Choroid plexus epithelial cell (primary cell): ENCODE measurements around the gene STAM2.
"Not testable (repeated sequence)": the region's sequence is repeated elsewhere in the genome, so short reads cannot be mapped to it uniquely, and the experiment has no call there.

Experiments used
- DNase-seq: peaks from one replicate; pipeline ENCODE4 v3.0.0-alpha.2; 2010; ENCODE audit warnings: low read depth
- H3K4me3 ChIP-seq: 2 replicates; pipeline ENCODE4 v1.5.1; 2011; ENCODE audit warnings: low read depth, mild to moderate bottlenecking, control low read depth, low read length, moderate library complexity
- CTCF ChIP-seq: conservative IDR thresholded peaks from 2 replicates; pipeline ENCODE4 v1.5.1; 2011; ENCODE audit warnings: low read depth, mild to moderate bottlenecking, control low read depth, inconsistent platforms, low read length, moderate library complexity

Gene STAM2

DNA sequence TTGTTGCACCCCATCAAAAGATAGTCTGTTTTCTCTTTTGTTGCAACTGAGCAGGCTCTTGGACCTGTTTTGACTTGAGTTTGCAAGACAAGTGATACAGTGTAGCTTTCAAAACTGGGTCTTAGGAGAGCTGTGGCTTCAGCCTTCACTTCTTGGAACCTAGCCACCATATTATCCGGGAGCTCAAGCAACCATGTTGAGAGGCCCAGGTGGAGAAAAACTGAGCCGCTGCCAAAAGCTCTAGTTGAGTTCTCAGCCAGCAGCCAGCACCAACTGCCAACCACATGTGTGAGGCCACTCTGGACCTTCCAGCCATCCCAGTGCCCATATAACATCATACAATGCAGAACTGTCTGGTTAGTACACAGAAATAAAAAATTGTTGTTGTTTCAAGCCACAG is 82.1 kb downstream of the STAM2 start:
- no peak for DNase-seq
- H3K4me3 ChIP-seq = no peak overlapping the region
- TF ChIP-seq CTCF = no peak

GRCh38 chr2:152092095-152092494 is 83.5 kb downstream of the STAM2 start:
- DNase-seq = no peak
- TF ChIP-seq CTCF = no peak
- no peak overlapping the region for H3K4me3 ChIP-seq

- not testable (repeated sequence) for DNase-seq, H3K4me3 ChIP-seq
Observed at GRCh38 chr2:152090726-152091125, 84.8 kb downstream of the STAM2 start.

GRCh38 chr2:152089238-152089637 is 86.3 kb downstream of the STAM2 start:
- TF ChIP-seq CTCF = no peak
- no peak for DNase-seq
- H3K4me3 ChIP-seq = no peak overlapping the region

DNA sequence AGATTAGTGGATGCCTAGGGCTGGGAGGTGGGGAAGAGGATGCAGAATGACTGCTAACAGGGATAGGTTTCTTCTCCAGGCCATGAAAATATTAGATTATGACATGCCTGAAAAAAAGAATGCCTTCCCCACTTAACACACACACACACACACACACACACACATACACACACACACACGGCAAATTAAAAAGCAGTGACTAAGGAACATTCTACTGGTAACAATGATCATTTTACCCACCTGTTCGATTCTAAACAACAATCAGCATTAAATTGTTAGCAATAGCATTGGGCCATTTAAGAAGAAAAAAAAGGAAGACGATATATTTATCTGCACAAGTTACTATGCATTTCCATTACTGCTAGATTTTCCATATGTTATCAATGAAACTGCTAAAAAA is 87.6 kb downstream of the STAM2 start:
- TF ChIP-seq CTCF = no peak
- no peak overlapping the region for H3K4me3 ChIP-seq

DNA sequence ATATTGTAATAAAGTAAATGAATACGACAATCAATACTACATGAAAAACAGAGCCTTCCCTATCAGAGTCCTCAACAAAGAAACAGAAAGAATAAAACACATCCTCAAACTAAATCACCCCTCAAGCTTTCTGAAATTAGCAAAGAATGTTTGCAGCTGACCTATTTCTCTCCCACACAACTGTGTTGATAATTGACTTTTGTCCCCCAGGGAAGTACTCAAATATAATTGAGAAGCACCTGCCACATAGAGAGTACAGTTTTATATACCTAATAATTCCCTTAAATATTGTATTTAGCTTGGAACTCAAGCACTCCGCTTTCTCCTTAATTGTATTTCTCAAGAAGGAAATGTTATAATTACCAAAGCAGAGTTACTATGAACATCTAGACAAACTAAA is 89.3 kb downstream of the STAM2 start:
- H3K4me3 ChIP-seq = no peak overlapping the region
- no peak for TF ChIP-seq CTCF
- no peak for DNase-seq

More for the DNA sequence above, 87.6 kb downstream of the STAM2 start:
- no peak for DNase-seq

GRCh38 chr2:152084076-152084475 is 91.5 kb downstream of the STAM2 start:
- TF ChIP-seq CTCF = no peak
- H3K4me3 ChIP-seq = no peak overlapping the region
- DNase-seq = no peak
